Myocyte (in vitro differentiated cells): ENCODE results near the gene DUS4L. TPM values are rescaled to one million over a fixed set of nuclear protein-coding genes. Genes with fewer than 3 reads are reported as not detected.

Experiments used
- DNase-seq: peaks from one replicate; pipeline ENCODE4 v3.0.0-alpha.2; 2012; ENCODE audit warnings: low read depth
- total RNA-seq: library from RNA; depleted of rRNA; stranded (reverse); fragments of >200 nt; gene quantifications from 2 replicates; pipeline ENCODE4 v1.2.3, GENCODE V29; 2014

Gene DUS4L
- total RNA-seq, 1 donor from 2014 or later: 14.1 TPM

DNA sequence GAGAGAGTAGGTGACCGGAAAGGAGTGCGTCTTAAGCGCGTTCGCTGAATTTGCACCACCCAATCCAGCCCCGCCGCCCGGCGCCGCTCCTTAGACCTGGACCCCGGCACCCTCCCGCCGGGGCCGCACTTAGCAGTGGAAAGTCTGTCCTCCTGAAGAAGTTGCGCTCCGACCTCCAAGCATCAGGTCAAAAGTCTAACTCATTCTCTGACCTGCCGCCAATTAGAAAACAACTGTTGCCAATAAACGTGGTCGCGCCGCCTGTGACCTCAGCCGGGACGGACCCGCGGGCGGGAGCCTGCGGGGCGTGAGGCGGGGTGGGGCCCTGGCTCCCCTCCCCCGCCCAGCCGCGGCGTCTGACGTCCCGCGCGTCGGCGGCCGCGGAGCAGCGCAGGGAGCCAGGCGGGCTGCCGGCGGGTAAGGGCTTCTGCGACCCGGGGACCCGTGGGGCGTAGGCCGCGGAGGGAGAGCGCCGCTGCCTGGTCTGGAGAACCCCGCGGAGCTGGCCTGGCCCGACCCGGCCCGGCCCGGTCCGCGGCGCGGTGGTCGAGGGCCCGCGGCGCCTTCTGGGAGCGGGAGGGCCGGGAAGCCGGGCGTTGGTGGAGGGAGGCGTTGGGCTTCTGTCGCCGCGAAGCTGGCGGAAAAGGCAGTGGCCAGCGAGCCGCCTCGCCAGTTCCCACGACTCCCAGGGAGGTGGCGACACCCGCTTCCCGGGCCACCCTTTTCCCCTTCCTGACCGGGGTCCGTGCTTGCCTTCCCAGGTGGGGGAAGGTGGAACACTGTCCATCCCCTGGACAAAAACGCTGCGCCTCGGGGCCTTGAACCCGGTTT, 16.3 kb downstream of the DUS4L start, which contains the start of gene BCAP29:
BCAP29 (plus strand) TSS at position 362 of the 831 bp plus-strand sequence. CDS start 527 bp downstream, outside the sequence.
- peak; percentile 89 for DNase-seq

DNA sequence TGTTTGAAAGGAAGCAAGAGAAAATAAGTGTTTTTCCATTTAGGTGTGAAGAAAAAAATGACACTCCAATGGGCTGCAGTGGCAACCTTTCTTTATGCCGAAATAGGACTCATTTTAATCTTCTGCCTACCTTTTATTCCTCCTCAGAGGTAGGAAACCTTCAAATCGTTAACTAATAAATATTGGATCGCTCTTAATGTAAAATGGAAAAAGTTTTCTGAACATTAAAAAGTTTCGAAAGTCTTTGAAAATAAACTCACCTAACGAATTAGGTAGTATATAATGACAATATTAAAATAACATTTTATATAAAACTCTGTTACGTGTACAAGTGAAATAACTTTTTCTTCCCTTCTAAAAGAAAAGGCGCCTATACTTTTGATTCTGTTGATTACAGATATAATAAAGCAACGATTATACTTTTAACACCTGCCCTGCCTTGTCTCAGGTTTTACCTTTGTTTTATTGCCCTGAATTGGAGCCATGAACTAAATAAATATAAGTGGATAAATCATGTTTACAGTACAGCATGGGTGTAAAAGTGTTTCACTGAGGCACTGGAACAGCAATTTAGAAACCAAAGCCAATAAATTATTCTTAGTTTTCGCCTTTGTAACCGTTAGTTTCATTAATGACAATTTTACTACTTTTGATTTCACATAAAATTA, 17.1 kb downstream of the DUS4L start:
- DNase-seq: no peak

DNA sequence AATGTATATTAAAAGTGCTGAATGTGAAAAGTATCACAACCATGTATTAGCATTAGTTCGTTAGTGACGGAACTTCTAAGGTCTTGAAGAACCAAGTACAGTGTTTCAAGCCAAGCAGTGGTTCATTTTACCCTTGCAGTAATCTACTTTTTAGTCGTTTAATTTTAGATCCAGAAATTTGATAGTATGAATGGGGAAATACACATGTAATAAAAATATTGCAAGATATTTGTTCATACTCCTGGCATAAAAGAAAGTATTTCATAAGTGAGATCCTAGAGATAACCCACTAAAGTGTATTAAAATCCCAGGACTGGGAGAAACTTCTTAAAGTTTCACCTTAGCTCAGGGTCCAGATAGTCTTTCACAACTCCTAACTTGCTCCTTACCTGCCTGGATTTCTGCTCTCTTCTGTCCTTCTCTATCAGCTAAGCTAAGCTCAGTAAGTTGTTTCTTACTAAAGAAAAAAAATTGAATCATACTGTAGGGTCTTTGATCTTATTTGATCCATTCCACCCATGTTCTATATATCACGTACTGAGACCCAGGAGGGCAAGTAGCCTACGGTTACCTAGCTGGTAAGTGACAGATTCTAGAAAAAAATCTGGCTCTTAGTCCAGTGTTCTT, 17.7 kb downstream of the DUS4L start:
- DNase-seq: no peak

DNA sequence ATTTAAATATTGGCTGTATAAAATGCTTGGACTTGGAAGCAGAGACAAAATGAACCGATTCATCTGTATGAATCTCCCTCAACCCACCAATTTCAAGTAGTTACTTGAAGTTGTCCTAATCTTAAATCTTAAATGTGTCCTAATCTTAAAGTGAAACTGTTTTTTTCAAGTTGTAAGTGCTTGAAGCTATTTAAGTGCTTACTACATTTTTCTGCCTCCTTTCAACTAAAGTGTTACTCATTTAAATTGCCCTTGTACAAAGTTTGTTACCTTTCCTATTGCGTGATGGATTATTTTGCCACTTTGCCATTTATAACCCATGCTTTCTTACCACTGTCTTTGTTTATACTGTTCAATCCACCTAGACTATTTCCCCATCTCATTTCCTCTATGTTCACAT, 19.1 kb downstream of the DUS4L start:
- DNase-seq: no peak

DNA sequence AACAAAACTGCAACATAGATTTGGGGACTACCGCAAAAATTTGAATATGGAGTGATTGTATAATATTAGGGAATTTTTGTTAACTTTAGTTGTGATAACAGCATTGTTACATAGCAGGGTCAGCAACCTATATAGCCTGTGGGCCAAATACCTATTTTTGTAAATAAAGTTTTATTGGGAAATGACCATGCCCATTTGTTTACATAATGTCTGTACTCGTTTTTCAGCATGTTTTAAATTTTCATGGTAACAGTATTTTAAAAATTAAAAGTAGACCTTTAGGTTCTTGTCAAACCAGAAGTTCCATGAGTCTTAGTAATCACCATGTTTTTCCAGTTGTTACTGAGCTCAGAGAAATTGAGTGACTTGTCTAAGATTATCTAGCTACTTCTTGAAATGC, 20.9 kb downstream of the DUS4L start:
- DNase-seq: no peak

DNA sequence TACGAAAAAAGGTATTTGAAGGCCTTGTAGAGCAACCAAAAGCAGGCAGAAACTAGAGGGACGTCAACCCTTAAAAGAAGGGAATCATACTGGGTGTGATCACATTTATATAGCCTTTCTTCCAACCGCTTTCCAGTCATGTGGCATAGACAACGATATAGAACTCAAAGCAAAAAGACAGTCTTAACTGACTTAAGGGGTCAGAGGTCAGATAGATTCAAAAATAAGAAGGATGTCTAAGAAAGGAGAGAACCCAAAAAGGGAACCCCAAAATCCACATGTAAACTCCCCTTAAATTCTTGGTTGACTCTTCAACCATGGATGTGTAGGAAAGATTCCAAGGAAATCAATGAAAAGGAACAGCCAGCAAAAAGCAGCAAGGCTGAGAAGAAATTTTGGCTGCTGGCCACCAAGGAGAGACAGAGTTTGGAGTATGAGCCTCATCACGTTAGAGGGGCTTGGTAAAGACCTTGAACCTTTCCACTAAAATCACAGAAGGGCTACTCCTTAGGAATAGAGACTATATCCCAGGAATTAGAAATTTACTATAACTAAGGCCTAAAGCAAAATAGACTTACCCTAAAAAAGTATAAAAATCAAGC, 24.9 kb downstream of the DUS4L start:
- DNase-seq: no peak

DNA sequence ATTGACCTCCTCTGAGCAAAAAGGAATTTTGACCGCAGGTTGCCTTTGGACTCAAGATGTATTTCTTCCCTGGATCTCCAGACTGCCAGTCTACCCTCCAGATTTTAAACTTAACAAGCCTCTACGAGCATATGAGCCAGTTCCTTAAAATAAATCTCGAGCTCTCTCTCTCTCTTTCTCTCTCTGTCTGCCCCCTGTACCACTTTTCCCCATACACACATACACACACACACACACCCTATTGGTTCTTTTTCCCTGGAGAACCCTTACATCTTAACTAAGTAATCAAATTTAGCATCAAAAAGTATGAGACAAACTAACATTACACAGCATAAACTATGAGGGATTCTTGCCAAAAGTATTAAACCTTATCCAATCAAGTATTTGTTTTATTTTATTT, 27.6 kb downstream of the DUS4L start:
- DNase-seq: no peak

DNA sequence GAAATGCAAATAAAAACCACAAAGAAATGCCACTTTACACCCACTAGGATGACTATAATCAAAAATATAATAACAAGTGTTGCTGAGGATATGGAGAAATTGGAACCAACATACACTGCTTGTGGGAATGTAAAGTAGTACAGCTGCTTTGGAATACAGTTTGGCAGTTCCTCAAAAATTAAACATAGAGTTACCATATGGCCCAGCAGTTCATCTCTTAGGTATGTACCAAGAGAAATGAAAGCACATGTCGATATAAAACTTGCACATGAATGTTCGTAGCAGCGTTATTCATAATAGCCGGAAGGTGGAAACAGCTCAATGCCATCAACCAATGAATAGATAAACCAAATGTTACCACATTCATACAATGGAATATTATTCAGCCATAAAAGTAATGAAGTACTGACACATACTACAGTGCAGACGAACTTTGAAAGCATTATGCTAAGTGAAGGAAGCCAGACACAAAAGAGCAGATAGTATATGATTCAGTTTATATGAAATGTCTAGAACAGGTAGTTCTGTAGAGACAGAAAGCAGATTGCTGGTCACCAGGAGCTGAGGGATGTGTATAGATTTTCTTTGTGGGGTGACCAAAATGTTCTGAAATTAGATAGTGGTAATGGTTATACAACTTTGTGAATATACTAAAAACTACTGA, 28.7 kb downstream of the DUS4L start:
- no peak for DNase-seq

DNA sequence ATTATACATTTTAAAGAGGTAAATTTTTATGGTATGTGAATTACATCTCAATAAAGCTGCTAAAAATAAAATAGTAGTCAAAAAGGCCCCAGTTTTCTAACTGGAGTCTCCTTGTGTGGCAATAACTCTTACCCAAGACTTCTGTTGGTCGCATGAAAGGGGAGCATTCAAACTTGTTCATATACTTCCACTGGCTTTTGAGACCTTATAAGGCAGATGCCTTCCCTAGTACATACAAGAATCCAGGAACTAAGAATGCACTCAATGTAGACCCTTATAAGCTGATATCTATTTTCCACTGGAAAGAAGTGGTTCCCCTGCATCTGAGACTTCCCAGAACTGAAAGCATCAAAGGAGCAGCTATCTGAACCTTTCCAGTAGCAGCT, 29.2 kb downstream of the DUS4L start:
- DNase-seq: no peak

DNA sequence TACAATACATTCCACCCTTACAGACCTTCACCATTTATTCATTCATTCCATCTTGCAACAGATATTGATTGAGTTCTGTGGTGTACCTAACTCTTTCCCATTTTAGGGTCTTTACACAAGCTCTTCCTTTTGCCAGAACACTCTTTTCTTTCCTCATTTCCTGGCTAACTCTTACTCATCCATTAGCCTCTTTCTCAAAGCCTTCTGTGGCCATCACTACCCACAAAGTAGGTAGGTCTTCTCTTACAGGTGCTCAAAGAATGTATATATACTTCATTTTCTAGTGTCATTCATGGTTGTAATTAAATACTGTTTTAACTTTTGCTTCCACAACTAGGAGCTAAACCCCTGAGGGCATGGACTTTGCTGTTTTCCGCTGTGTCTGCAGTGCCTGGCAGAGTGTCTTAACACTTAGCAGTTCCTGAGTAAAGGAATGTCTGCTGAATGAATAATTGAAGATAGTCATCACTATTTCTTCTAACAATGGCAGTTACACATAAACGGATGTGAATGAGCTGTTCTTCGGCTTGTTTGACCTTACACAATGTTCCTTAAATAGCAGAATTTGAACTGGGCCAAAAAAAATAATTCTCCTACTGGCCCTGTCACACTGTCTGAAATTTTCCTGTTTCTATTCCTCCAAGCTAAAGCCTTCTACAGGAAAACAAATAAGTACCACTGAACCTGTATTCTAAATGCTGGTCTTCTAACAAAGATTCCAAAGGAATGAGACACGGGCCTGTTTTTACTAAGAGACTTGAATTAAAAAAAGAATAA, 31.4 kb downstream of the DUS4L start:
- peak; percentile 42 for DNase-seq

DNA sequence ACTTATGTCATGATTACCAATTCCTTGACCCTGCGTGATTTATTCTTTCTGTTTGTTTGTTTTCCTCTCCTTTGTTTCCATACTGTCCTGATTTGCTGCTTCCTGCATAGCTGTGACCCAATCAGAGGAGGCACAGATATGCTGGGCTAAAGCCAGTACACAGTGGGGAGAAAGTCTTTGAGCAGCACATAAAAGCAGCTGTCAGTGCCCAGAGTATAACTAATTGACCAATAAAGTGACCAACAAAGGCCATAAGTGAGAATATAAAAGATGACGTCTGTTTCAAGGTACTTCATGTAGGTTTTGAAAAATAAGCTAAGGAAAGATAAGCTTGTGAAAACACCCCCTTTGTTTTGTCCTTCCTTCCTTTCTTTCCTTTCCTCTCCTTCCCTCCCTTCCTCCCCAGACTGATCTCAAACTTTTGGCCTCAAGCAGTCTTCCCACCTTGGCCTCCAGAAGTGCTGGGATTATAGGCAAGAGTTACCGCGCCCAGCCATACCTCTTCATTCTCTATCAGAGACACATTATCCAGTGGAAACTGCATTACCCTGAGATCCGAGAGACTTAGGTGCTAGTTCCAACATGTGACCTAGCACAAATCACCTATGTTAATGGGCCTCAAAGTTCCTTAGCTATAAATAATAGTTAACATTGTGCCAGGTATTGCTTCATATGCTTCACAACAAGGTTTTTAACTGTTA, 33.3 kb downstream of the DUS4L start:
- DNase-seq: no peak

DNA sequence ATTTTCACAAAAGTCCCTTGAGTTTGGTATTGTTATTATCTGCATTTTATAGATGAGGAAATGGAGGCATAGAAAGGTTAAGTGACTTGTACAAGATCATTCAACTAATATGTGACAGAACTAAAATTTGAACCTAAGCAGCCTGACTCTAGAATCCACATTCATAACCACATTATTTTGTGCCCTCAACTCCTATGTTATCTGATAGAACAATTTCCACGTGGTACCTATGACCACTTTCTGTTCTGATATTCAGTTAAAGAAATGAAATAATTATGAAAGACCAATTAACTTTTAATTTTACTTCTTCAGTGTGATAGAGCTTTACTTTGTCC, 33.8 kb downstream of the DUS4L start:
- no peak for DNase-seq

DNA sequence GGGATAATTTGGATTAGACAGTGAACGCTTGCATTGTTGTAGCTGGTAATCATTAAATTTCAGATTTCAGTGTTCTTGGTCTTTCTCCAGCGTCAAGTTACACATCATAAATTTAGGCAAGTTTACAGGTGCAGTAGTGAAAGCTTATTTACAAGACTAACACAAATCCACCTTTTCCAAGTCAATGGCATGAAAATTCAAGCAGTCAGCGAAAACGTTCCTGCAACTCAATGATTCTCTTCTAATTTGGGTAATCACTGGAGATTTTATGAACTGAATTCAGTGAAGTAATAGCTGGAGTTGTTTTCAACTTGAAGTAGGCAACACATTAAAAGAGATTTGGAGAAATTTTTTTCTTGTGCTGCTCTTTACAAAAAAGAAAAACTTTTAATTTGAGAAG, 34.2 kb downstream of the DUS4L start:
- no peak for DNase-seq

DNA sequence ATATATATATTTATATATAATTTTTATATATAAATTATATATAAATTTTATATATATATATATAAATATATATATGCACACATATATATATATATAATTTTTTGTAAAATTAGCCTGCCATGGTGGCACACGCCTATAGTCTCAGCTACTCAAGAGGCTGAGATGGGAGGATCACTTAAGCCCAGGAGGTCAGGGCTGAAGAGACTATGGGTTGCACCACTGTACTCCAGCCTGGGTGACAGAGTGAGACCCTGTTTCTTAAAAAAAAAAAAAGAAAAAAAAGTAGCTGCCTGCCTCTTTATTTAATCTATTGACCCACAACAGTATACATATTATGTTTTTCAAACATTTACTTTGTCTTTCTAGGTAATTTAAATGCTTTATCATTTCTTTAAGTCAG, 35.5 kb downstream of the DUS4L start:
- DNase-seq: no peak

DNA sequence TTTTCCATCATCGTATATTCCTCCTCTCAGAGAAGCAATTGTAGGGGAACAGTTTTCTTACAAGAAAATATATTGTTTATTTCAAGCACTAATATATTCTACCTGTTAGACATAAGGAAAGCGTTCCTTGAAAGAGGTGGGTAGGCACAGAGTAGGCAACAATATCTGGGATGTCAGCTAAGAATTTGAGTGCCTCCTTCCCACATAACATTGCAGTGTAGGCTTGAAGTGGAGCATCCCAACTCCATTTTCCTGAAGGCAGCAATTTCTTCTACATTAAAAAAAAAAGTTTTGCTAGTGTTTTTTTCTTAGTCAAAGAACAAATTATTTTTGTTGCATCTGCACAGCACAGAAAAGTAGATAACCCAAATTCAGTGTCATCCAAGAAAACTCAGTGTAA, 37.0 kb downstream of the DUS4L start:
- no peak for DNase-seq

DNA sequence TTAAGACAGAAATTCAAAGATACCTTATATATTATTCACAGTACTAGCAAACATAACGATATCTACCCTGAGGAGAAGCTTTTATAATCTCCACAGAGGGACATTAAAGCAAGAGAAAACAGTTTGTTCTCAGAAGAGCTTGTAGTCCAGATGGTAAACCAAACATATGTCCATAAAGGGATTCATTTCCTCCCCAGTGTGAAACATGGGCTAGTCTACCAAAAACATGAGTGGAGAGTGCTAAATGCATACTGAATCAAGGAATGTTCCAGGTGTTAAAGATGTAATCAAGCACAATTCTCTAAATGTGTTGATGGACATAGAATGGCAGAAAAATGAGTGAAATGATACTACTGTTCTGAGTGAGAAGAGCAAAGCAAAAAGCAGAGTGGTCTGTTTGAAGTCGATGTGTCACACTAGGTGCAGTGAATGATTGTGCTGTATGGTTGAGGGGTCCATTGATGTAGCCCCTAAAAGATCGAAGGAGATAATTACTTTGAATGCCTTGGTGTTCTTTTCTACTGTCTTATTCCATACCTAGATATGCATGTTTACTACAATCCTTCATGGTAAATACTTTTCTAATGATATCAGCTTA, 41.5 kb downstream of the DUS4L start:
- DNase-seq: no peak

DNA sequence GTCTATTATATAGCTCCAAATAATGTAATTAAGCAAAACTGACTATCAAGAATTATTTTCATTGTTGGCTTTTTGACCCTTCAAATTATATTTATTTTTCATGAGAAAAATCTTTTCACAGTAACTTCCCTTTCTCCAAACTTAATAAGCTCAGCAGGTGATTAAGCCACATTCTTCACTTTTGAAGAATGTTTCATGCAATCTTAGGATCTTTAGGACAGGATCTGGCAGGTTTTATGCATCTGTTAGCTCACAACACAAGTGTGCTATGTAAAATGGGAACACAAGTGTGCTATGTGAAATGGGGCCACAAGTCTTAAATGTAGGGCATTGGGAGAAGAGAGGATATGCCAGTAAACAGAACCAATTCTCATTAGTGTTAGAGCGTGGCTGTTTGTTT, 42.5 kb downstream of the DUS4L start:
- no peak for DNase-seq

DNA sequence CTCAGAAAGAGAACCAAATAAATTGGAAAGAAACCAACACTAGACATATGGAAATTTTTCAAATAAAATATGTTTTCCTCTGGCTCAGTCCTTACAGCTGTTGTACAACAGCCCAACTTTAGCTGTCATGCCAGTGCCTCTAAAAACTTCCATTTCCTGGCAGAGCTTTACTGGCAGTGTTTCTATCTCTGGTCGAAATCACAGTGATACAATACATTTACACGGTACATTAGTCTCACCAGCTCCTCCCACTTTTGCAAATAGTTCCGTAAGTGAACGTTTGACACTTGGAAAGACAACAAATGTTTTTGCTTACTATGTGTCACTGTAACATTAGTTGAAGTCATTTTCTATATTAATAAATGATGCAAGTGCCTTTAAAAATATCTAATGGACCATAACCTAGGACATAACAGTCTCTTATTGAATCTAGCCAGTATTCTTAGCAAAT, 46.1 kb downstream of the DUS4L start:
- no peak for DNase-seq

DNA sequence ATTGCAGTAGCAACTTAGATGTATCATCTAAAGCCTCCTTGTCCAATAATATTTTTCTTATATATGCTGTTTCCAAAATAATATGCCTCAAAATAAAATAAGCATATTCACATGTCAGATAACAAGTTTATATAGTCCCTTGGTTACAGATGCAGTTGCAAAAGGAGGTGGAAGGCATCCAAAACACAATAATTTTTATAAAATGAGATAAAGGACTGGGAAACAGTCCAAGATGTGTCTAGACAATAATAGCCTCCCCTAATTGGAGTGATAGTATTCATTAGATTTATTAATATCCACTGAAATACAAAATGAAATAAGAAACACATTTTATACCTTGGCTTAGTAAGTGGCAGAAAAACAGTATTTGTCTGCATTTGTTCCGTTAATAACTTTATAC, 46.6 kb downstream of the DUS4L start:
- no peak for DNase-seq

DNA sequence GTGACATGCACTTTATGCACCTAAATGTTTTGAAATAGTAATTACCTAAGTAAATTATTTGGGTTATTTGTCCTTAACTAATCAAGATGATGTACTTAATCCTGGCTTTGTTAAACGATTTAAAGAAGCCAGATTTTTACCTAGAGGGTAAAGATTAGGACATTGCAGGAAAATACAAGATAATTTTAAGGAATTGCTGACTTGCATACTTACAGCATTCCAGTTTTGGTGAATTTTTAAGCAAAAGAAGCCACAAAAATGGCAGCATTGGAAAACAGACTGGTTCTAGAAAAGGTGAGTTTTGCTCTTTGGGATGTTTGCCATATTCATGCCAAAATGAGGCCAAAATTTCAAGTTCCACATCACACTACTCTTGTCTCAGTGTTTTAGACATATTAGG, 49.7 kb downstream of the DUS4L start:
- no peak for DNase-seq
